ENCODE measurements around the gene EPGN.

DNA sequence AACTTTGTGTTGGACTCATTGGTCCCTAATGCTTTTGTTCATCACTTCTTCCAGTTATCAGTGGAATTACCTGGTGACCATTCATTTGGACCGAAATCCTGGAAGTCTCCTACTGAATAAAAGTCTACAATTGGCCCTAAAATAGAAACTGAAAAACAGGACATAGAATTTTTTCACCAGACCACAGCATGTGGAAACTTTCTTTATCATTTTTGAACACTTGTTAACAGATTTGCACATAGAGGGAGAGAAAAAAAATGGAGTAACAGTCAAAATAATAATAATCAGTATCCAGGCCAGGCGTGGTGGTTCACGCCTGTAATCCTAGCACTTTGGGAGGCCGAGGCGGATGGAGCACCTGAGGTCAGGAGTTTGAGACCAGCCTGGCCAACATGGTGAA is 7.1 kb downstream of the EPGN start:
- TF ChIP-seq, protein P1, sequence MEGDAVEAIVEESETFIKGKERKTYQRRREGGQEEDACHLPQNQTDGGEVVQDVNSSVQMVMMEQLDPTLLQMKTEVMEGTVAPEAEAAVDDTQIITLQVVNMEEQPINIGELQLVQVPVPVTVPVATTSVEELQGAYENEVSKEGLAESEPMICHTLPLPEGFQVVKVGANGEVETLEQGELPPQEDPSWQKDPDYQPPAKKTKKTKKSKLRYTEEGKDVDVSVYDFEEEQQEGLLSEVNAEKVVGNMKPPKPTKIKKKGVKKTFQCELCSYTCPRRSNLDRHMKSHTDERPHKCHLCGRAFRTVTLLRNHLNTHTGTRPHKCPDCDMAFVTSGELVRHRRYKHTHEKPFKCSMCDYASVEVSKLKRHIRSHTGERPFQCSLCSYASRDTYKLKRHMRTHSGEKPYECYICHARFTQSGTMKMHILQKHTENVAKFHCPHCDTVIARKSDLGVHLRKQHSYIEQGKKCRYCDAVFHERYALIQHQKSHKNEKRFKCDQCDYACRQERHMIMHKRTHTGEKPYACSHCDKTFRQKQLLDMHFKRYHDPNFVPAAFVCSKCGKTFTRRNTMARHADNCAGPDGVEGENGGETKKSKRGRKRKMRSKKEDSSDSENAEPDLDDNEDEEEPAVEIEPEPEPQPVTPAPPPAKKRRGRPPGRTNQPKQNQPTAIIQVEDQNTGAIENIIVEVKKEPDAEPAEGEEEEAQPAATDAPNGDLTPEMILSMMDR (optimal IDR thresholded peaks at IDR 0.05 in 1 of 3, IDR thresholded peaks at IDR 0.05 in 1 of 3, conservative IDR thresholded peaks at IDR 0.05 in 1 of 3; ENCODE audit: extremely low read depth in 1 of 3, insufficient read depth in 2 of 3, low read length in 3 of 3) = no peak
- TF ChIP-seq EZH2 (IDR thresholded peaks at IDR 0.05; ENCODE audit: low read length) = no peak
